ENCODE data around the gene TEC.

DNA sequence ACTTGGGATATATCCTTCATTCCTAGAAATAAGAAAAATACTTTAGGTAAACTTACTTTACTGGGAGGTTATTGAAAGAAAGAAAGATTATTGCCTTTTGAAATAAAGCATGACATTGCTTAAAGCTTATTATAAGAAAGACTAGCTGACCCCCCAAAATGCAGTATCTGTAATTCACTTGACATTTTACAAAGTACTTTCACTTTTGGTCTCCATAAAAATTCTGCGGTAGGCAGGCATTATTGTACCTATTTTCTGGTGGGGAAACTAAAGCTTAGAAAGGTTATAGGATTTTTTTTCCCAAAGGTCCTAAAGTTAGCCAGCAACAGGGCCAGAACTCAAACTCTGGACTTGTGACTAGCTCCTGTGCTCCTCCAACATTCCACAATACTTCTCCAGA is 105.9 kb downstream of the TEC start:
- TF ChIP-seq EZH2 (IDR thresholded peaks at IDR 0.05; ENCODE audit: insufficient read depth, poor library complexity, severe bottlenecking) (no peak), EZH2phosphoT487 (IDR thresholded peaks at IDR 0.05; ENCODE audit: insufficient read depth, low read depth) (no peak)
